ENCODE data around the gene BEND6. TPM values are rescaled to one million over a fixed set of nuclear protein-coding genes. Genes with fewer than 3 reads are reported as not detected.
"Not testable (repeated sequence)": the region's sequence is repeated elsewhere in the genome, so short reads cannot be mapped to it uniquely, and the experiment has no call there.

BEND6 gene
- total RNA-seq, 1 donor from 2014 or later = not detected

GRCh38 chr6:57024775-57025174 is 69.9 kb downstream of the BEND6 start:
- no peak for DNase-seq (ENCODE audit: low spot score)
- no peak for ATAC-seq

- ATAC-seq = no peak
Measured at GRCh38 chr6:57026001-57026400, 71.1 kb downstream of the BEND6 start.

GRCh38 chr6:57027301-57027700 is 72.4 kb downstream of the BEND6 start:
- no peak for ATAC-seq
- no peak for DNase-seq (ENCODE audit: low spot score)

More at GRCh38 chr6:57026001-57026400, 71.1 kb downstream of the BEND6 start:
- no peak for DNase-seq (ENCODE audit: low spot score)

DNA sequence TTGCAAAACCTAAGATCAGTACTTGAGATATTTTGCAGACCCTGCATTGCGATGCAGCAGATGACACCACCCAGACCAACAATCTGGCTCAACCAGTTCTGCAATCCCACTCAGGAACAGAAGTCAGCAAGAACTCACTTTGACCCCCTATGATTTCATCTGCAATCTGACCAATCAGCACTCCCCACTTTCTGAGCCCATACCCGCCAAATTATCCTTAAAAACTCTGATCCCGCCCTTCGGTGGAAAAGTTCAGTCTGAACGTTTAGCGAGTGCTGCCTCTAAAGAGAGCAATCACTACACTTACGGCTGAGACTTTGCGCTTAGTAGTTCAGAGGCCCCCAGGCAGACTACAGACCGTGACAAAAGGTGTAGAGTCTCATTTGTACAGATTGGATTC is 74.3 kb downstream of the BEND6 start:
- ATAC-seq (no peak), DNase-seq (ENCODE audit: low spot score) (no peak)

GRCh38 chr6:57033228-57033627 is 78.3 kb downstream of the BEND6 start:
- DNase-seq (ENCODE audit: low spot score) (no peak), ATAC-seq (no peak)

- DNase-seq (ENCODE audit: low spot score) (no peak), ATAC-seq (no peak)
Measured at GRCh38 chr6:57035549-57035948, 80.6 kb downstream of the BEND6 start.

- DNase-seq (ENCODE audit: low spot score) (no peak), ATAC-seq (no peak)
Measured at GRCh38 chr6:57038906-57039305, 84.0 kb downstream of the BEND6 start.

DNA sequence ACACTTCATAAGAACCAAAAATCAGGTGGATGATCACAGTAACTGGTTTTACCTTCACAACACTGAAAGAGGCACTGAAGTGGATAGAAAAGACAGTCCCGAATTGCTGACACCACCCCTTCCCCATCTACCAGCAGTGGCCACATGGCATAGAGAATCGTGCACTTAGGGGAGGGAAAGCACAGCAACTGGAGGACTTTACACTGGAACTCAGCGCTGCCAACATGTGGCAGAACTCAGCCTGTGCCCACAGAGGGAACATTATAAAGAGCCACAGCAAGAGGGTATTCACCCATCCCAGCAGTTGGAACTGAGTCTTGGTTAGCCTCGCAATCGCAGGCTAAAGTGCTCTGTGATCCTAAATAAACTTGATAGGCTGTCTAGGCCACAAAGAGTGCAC is 85.1 kb downstream of the BEND6 start:
- DNase-seq (ENCODE audit: low spot score) = no peak
- ATAC-seq = no peak

- not testable (repeated sequence) for ATAC-seq; DNase-seq (ENCODE audit: low spot score)
Measured at GRCh38 chr6:57044061-57044460, 89.2 kb downstream of the BEND6 start.

GRCh38 chr6:57044568-57044967 is 89.7 kb downstream of the BEND6 start:
- DNase-seq (ENCODE audit: low spot score) (no peak), ATAC-seq (no peak)

- ATAC-seq (peak; percentile 99), DNase-seq (ENCODE audit: low spot score) (peak; percentile 96)
Measured at GRCh38 chr6:57046332-57047256, 91.7 kb downstream of the BEND6 start, which contains the start of gene KIAA1586. KIAA1586 (plus strand) TSS chr6:57046693; CDS start chr6:57046756, 63 bp downstream.

- not testable (repeated sequence) for DNase-seq (ENCODE audit: low spot score); ATAC-seq
Measured at GRCh38 chr6:57047257-57047585, 92.3 kb downstream of the BEND6 start.

- ATAC-seq; DNase-seq (ENCODE audit: low spot score): not testable (repeated sequence)
Measured at GRCh38 chr6:57047859-57048258, 93.0 kb downstream of the BEND6 start.

DNA sequence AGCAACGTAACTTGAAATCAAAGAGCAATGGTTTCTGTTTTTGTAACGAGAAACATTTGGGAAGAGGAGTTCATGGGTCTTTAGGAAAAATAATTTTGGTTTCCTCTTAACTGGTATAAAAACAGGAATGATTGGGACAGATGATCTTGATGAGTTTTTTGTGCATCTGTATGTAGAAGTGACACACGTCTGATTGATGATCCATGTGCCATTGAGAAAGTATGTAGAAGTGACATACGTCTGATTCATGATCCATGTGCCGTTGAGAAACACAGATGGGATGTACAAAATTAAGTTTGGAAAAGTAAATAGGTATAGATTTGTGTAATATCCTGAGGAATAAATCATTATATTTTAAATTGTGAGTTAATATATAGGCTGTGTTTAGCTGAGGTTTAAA is 93.7 kb downstream of the BEND6 start:
- ATAC-seq = no peak
- no peak for DNase-seq (ENCODE audit: low spot score)

DNA sequence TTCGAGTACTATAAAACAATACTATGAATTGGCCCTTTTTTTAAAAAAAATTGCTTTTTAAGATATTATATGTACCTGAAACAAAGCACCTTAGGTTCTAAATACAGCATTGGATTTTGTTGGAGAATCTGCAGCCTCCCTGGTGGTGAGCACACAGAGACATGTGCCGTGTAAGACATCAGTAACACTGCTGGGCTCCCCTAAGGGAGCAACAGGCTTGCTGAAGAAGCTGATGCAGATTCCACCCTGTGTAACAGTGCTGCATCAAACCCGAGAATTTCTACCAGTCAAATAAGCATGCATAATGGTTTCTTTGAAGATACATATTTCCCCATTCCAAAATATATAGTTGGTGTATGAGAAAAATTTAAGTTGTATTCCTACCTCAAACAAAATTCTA is 108.9 kb downstream of the BEND6 start:
- DNase-seq (ENCODE audit: low spot score) = no peak
- ATAC-seq = no peak

DNA sequence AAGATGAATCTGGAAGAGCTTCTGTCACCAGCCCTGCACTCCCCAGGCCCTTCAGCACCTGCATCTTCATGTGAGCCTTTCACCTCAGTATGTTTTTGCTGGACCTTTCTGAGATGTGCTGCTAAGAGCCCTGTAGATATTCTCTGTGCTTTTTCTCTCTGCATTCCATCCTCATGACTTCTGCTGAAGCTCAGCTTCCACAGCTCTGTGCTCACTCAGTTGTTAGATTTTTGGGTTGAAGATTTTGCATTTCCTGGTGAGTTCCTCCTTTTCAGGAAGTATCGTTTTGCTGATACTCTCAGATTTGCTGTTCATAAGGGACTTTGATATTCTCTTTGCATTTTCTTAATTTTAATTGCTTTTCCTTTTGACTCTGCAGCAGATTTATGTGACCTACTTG is 109.9 kb downstream of the BEND6 start:
- no peak for ATAC-seq
- no peak for DNase-seq (ENCODE audit: low spot score)

GRCh38 chr6:57068061-57068460 is 113.2 kb downstream of the BEND6 start:
- ATAC-seq (no peak), DNase-seq (ENCODE audit: low spot score) (no peak)

DNA sequence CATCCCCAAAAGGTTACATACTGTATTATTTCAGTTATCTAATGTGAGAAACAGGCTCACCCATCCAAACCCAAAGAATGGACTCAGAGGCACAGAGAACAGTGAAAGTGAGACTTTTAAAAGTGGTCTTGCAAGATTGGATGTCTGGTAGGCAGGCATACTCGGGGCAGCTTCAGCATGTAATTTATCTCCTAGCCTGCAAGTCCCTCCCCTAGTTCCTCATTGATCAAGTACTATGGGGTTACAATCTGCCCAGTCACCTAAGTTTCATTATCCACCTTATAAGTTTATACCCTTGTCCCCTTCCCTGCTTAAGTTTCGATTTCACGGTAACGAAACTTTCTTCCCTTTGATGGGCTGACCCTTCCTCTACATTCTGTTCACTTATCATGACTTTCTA is 114.3 kb downstream of the BEND6 start:
- no peak for ATAC-seq
- no peak for DNase-seq (ENCODE audit: low spot score)

GRCh38 chr6:57069920-57070331 is 115.0 kb downstream of the BEND6 start:
- ATAC-seq (no peak), DNase-seq (ENCODE audit: low spot score) (no peak)

GRCh38 chr6:57072108-57072507 is 117.2 kb downstream of the BEND6 start:
- DNase-seq (ENCODE audit: low spot score) = no peak
- ATAC-seq = no peak

DNA sequence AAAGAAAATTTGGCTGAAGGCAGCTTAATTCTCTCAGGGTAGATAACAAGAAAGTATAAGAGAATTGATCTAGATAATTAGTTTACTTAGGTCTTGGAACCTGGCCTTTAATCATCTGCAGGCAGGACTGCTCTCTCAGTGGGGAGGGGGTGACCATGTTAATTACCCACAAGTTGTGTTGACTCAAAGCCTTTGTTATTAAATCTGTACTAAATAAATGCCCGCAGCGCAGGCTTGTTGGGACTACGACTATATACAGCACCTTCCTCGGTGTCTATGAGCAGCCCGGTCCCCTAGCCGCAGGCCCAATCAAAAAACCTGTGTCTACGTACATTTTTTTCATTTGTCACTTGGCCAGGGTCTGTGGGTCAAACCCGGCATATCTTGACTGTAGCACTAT is 119.5 kb downstream of the BEND6 start:
- DNase-seq (ENCODE audit: low spot score) (no peak), ATAC-seq (no peak)

- ATAC-seq (no peak), DNase-seq (ENCODE audit: low spot score) (no peak)
Measured at GRCh38 chr6:57075092-57075491, 120.2 kb downstream of the BEND6 start.

Data from left lobe of liver (tissue), 2 donors.